Inflammatory macrophage (primary cell): ENCODE data around the gene COPZ1.
A peak's percentile ranks its signal among the peaks of the same experiment; 100 is the strongest.

Source experiments
- DNase-seq, 2 donors: peaks; one replicate each; pipeline ENCODE4 v3.0.0-alpha.2; 2020 to 2022

Gene COPZ1

GRCh38 chr12:54379398-54380201 is 54.7 kb downstream of the COPZ1 start:
- peak; percentile 80 to 82 for DNase-seq

GRCh38 chr12:54381136-54381535 is 56.2 kb downstream of the COPZ1 start:
- DNase-seq: no peak

DNA sequence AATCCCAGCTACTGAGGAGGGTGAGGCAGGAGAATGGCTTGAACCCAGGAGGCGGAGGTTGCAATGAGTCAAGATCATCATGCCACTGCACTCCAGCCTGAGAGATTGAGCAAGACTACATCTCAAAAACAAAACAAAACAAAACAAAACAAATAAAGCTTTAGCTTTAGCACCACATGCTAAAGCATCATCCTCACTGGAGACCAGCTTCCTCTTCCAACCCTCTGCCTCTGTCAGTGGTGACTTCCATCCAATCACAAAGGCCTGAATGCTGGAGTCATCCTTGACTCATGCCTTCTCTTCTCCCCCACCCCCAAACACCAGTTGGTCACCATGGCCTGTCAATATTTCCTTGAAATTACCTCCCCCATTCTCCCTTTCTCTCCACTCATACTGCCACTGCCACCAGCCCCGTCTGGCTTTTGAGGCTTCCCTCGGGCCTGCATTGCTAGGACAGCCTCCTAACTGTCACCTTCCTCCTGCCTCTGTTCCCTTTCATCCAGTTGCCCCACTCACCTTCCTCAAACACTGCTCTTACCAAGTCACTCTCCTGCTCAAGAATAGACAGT is 58.2 kb downstream of the COPZ1 start:
- peak; percentile 97 to 98 for DNase-seq

- DNase-seq: peak; percentile 94 to 95
Measured at GRCh38 chr12:54384591-54385041, 59.7 kb downstream of the COPZ1 start, which contains the start of gene ZNF385A. TSS of gene ZNF385A (minus strand) at chr12:54384733. CDS start at chr12:54384514, 219 bp downstream.

DNA sequence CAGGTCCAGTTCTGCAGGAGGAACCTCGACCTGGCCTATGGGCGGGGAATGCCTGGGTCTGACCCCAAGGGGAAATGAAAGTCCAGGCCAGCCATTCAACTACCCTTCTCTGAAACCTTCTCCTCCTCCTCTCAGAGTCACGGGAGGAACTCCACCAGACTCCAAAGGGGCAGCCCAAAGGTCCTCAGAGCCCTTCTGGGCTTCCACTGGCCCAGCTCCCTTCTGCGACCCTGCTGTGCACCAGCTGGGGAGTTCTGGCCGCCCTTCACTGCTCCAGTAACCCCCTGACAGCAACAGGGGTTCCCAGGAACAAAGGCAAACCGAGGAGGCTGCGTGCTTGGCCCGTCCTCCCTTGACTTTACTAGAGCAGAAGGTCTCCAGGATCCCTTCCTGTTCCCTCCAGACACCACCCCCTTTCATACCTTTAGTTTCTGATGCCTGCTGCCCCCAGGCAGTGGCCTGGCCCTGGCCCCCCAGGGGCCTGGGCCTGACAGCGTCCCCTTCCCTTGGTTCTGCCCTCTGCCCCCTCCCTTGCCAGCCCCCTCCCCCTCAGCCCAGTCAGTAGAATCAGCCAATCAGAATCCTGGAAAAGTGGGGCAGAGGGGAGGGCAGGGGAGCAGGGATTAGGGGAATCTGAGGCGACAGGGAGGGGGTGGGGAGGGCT is 60.5 kb downstream of the COPZ1 start:
- DNase-seq: peak; percentile 82 to 85

DNA sequence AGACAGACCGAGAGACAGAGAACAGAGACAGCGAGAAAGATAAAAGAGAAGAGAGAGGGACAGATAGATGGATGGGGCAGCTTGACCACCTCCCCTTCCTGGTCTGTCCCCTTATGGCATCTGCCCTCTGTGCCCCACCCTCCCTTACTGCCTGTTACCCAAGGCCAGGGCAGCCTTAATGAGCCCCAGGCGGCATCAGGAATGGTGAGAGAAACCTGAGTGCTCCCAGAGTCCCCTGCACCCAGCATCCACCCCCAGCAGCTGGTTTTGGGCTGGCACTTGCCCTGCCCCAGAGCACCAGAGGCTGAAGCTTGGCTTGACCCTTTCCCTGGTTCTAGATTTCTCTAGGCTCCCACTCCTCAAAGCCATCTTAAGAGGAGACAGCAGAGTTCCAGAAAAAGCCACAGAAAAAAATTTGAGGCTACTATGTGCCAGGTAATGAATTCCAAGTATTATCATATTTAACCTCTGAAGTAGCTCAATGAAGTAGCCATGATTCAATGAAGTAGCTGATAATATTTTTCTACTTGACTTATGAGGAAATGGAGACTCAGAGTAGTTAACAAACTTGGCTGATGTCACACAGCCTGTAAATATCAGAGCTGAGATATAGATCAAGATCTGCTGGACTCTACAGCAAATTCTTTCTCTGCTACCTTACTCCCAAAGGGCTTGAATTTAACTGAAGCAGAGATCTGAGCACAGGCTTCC is 61.6 kb downstream of the COPZ1 start:
- no peak for DNase-seq

GRCh38 chr12:54387114-54387467 is 62.2 kb downstream of the COPZ1 start:
- no peak for DNase-seq

- no peak for DNase-seq
Measured at GRCh38 chr12:54388237-54389133, 63.6 kb downstream of the COPZ1 start.

GRCh38 chr12:54389134-54389508 is 64.2 kb downstream of the COPZ1 start:
- no peak for DNase-seq

DNA sequence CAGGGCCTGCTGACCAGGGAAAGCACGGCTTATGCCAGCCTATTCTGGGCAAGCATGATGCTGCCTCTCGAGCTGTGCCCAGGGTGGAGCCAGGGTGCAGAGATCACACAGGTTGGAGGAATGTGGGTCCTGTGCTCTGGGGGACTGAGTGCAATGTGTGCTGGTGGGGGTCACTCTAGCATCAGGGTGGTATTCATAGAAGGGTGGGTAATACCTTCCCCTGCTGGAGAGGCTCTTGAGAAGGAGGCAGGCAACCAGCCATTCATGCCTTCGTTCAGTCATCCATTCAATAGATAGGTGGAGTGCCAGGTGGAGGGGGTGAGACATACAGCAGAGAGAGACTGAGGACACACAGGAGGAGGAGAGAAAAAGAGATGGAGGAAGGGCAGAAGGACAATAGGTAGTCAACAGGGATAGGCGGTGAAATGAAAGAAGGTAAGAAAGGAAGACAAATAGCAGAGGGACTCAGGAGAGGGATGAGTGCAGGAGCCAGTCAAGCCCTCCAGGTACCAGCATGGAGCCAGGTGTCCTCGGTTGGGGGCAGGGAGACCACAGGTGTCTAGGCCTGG is 64.8 kb downstream of the COPZ1 start:
- no peak for DNase-seq

DNA sequence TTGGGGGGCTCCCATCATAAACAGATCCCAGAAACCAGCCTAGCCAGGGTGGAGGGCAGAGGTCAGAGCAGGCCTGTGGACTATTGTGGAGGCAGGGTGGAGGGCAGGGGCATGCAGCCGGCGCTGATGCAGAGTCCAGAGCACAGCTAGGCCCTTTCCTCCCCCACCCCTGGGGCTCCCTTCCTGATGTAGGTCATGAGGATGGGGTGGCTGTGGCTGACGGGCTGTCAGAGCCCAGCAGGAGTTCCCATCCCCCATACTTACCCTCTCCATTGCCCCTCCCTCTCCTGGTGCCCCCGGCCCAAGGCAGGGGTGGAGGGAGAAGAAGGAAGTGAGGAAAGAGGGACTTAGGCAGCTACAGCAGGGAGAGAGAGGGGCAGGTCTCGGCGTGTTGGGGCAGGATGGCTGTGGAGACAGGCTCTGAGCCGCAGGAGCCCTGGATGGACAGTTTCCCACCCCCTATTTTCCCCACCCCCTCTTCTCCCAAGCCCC is 65.3 kb downstream of the COPZ1 start:
- no peak for DNase-seq

- peak in 1 of 2 donors; percentile 19 for DNase-seq
Measured at GRCh38 chr12:54390668-54391551, 66.0 kb downstream of the COPZ1 start.

DNA sequence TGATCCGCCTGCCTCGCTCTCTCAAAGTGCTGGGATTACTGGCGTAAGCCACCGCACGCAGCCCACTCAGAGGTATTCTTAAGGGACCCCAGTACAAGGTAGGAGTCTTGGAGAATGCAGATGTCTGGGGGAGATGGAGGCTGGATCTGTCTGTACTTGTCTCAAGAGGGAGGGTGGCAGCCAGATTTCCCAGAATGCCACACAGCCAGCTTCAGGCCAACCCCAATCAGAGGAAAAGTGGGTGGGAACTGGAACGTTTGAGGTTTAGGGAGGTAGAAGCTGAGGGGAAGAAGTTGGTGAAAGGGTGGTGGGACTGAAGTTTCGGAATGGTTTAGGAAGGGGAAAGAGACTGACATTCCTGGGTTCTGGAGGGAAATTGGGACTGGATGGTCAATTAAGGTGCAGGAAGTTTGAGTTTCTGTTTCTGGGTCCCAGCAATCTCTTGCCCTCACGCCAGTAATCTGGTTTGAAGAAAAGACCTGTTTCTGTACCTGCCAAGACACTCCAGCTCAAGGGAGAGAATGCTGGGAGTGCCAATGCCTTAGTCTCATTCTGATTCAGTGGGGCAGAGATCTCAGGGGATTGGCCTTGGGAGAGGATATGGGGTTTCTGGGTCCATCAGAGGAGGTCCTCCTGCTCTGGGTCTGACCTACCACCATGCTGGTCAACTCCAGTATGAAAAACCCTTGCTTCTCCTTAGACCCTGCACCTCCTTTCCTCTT is 67.7 kb downstream of the COPZ1 start:
- DNase-seq: no peak

- DNase-seq: no peak
Measured at GRCh38 chr12:54393207-54393609, 68.3 kb downstream of the COPZ1 start.

- DNase-seq: peak; percentile 68 to 69
Measured at GRCh38 chr12:54393743-54394142, 68.8 kb downstream of the COPZ1 start.

DNA sequence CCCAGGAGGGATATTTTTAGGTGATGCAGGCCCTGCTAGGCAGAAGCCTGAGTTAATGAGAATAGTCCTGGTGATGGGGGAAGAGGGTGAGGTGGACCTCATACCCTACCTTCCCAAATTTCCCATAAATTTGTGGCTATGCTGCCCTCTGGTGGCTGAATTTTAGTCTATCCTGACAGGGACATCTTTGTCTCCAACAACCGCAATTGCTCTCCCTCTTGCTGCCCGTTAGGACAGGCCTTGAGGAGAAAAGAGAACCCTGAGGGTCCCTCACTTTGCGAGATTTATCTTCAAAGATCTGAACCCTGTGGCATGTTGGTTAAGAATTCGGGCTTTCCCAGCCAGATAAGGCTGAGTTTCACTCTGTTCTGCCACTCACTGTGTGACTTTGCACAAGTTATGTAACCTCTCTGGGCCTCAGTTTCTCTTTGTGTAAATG is 69.4 kb downstream of the COPZ1 start:
- DNase-seq: peak; percentile 79

DNA sequence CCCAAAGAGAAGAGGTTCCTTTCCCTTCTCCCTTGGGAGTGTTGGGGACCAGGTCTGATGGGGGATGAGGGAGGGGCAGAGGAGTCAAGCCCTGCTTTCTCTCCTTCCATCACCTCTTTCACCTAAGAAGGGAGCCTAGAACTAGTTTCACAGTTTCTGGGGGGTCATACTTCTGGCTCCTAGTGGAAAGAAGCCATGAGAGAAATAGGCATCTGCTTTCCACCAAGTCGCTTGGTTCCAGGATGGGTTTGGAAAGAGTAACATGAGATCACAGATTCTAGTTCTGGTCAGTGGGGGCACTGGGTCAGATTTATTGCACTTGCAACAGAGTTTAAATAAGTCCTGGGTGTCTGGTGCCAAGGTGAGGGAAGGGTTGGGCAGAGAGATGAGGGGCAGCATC is 70.1 kb downstream of the COPZ1 start:
- no peak for DNase-seq

GRCh38 chr12:54395545-54395944 is 70.6 kb downstream of the COPZ1 start:
- DNase-seq: no peak

GRCh38 chr12:54397157-54397556 is 72.2 kb downstream of the COPZ1 start:
- DNase-seq: no peak

- no peak for DNase-seq
Measured at GRCh38 chr12:54398218-54398617, 73.3 kb downstream of the COPZ1 start.
